ENCODE measurements around the gene KCNIP1. TPM values are rescaled to one million over a fixed set of nuclear protein-coding genes. Genes with fewer than 3 reads are reported as not detected.

KCNIP1 gene
- total RNA-seq, 1 experiment from 2014 or later: not detected

- intact Hi-C loops (cut with micrococcal nuclease; ENCODE audit: unreplicated experiment): no loop called here
- no TSS peak for BruUV-seq (replicated peaks)
- DNase-seq (ENCODE audit: low read depth, low spot score): no peak
- peaks cover 40% of the 10 kb centered on the region for H3K27me3 ChIP-seq (ENCODE audit: control insufficient read depth, insufficient read depth, low read length)
- in situ Hi-C loops (cut with HindIII; ENCODE audit: low pct_unique_long_range_greater_than_20kb, low sequenced_read_pairs): no loop called here
- H3K27ac ChIP-seq (ENCODE audit: low read length): no peak overlapping the region
- ChIA-PET CTCF (no interaction called here), POLR2A (interaction anchor here (0.7 kb wide), 1 partner anchor 775 kb away, joined by 3 read pairs; no protein-coding TSS in a partner anchor)
- no peak overlapping the region for H3K4me3 ChIP-seq (ENCODE audit: low read depth in 2 of 2, low read length in 2 of 2)
- no peak for ATAC-seq
- no peaks in the 10 kb centered on the region for H3K9me3 ChIP-seq (ENCODE audit: control insufficient read depth, insufficient read depth, low read depth, low read length)
- no peaks in the 10 kb centered on the region for H3K36me3 ChIP-seq (ENCODE audit: control insufficient read depth, insufficient read depth, low read length)
- 0 out of 2 replicates have a peak, but pooled peaks cover 2% of the 10 kb centered on the region for H3K4me1 ChIP-seq (ENCODE audit: control insufficient read depth, insufficient read depth, low read length)
- TF ChIP-seq TCF7L2 (IDR thresholded peaks at IDR 0.05; ENCODE audit: low read depth, low read length): no peak
- no peak for TF ChIP-seq REST (IDR thresholded peaks at IDR 0.05; ENCODE audit: insufficient read depth in 1 of 2, low read depth in 2 of 2, low read length in 1 of 2)
- TF ChIP-seq SIN3A (IDR thresholded peaks at IDR 0.05; ENCODE audit: borderline replicate concordance, insufficient read depth, low read depth, low read length): no peak
- TF ChIP-seq CTCF (IDR thresholded peaks at IDR 0.05): no peak
- no peak for TF ChIP-seq POLR2AphosphoS5 (IDR thresholded peaks at IDR 0.05; ENCODE audit: low read depth, low read length)
Measured at GRCh38 chr5:170569101-170569500, 65.3 kb downstream of the KCNIP1 start.

GRCh38 chr5:170570476-170570875 is 66.7 kb downstream of the KCNIP1 start:
- Histone ChIP-seq H3K4me3 (ENCODE audit: low read depth in 2 of 2, low read length in 2 of 2) (no peak overlapping the region), H3K9me3 (ENCODE audit: control insufficient read depth, insufficient read depth, low read depth, low read length) (no peaks in the 10 kb centered on the region), H3K27ac (ENCODE audit: low read length) (no peak overlapping the region), H3K4me1 (ENCODE audit: control insufficient read depth, insufficient read depth, low read length) (0 out of 2 replicates have a peak, but pooled peaks cover 2% of the 10 kb centered on the region), H3K36me3 (ENCODE audit: control insufficient read depth, insufficient read depth, low read length) (no peaks in the 10 kb centered on the region), H3K27me3 (ENCODE audit: control insufficient read depth, insufficient read depth, low read length) (peaks cover 35% of the 10 kb centered on the region)
- TF ChIP-seq POLR2AphosphoS5 (IDR thresholded peaks at IDR 0.05; ENCODE audit: low read depth, low read length) (no peak), REST (IDR thresholded peaks at IDR 0.05; ENCODE audit: insufficient read depth in 1 of 2, low read depth in 2 of 2, low read length in 1 of 2) (no peak), CTCF (IDR thresholded peaks at IDR 0.05) (no peak), SIN3A (IDR thresholded peaks at IDR 0.05; ENCODE audit: borderline replicate concordance, insufficient read depth, low read depth, low read length) (no peak), TCF7L2 (IDR thresholded peaks at IDR 0.05; ENCODE audit: low read depth, low read length) (no peak)
- CTCF ChIA-PET: no interaction called here
- intact Hi-C loops (cut with micrococcal nuclease; ENCODE audit: unreplicated experiment): no loop called here
- DNase-seq (ENCODE audit: low read depth, low spot score): no peak
- ATAC-seq: no peak
- POLR2A ChIA-PET: no interaction called here
- no TSS peak for BruUV-seq (replicated peaks)
- in situ Hi-C loops (cut with HindIII; ENCODE audit: low pct_unique_long_range_greater_than_20kb, low sequenced_read_pairs): no loop called here

Measured in Panc1 (cell line).